ENCODE data around the gene NELFA. TPM values are rescaled to one million over a fixed set of nuclear protein-coding genes. Genes with fewer than 3 reads are reported as not detected.

Gene NELFA
- total RNA-seq, 4 donors from 2014 or later, result 22.0 to 80.4 (median 31.8) TPM

GRCh38 chr4:1970926-1971325 is 37.8 kb downstream of the NELFA start:
- in situ Hi-C loops (cut with MboI; ENCODE audit: low pct_ligation_motif_present in 1 of 4, low pct_unique_long_range_greater_than_20kb in 1 of 4, low sequenced_read_pairs in 3 of 4) (loop anchor here in 1 of 4 donors (25.0 kb wide), 1 partner anchor 216 kb away; no protein-coding TSS in a partner anchor), intact Hi-C loops (cut with DNase I; ENCODE audit: low total_unique reads) (no loop called here)
- TF ChIP-seq POLR2AphosphoS5 (IDR thresholded peaks at IDR 0.05), result no peak
- no peak for TF ChIP-seq POLR2A (IDR thresholded peaks at IDR 0.05)
- no peak for TF ChIP-seq CTCF (IDR thresholded peaks at IDR 0.05)
- Histone ChIP-seq H3K9me3 (no peaks in the 10 kb centered on the region), H3K4me3 (no peak overlapping the region), H3K4me1 (no peaks in the 10 kb centered on the region), H3K27me3 (no peaks in the 10 kb centered on the region), H3K36me3 (peaks cover 0 to 19% (median 7%) of the 10 kb centered on the region in 4 donors), H3K27ac (no peak overlapping the region)
- DNase-seq, result no peak
- 90 to 95% methylated on average over 6 of the region's 6 CpGs for WGBS, 2 donors (ENCODE audit: low coverage in 1 of 2)

- H3K4me3 ChIP-seq, result no peak overlapping the region
- no peak for DNase-seq
- intact Hi-C loops (cut with DNase I; ENCODE audit: low total_unique reads) (no loop called here), in situ Hi-C loops (cut with MboI; ENCODE audit: low pct_ligation_motif_present in 1 of 4, low pct_unique_long_range_greater_than_20kb in 1 of 4, low sequenced_read_pairs in 3 of 4) (loop anchor here in 1 of 4 donors (25.0 kb wide), 1 partner anchor 217 kb away; no protein-coding TSS in a partner anchor)
- no peaks in the 10 kb centered on the region for H3K4me1 ChIP-seq
- no peaks in the 10 kb centered on the region for H3K9me3 ChIP-seq
- H3K27ac ChIP-seq, result no peak overlapping the region
- peaks cover 0 to 15% (median 5%) of the 10 kb centered on the region in 4 donors for H3K36me3 ChIP-seq
- H3K27me3 ChIP-seq, result no peaks in the 10 kb centered on the region
- WGBS, 2 donors (ENCODE audit: low coverage in 1 of 2), result 96% methylated on average over 15 to 17 of the region's 17 CpGs
- TF ChIP-seq POLR2A (IDR thresholded peaks at IDR 0.05) (no peak), POLR2AphosphoS5 (IDR thresholded peaks at IDR 0.05) (no peak), EP300 (IDR thresholded peaks at IDR 0.05; ENCODE audit: low read depth) (no peak), CTCF (IDR thresholded peaks at IDR 0.05) (no peak)
Measured at GRCh38 chr4:1969928-1970723, 38.6 kb downstream of the NELFA start.

- Histone ChIP-seq H3K27ac (no peak overlapping the region), H3K4me1 (no peaks in the 10 kb centered on the region), H3K4me3 (no peak overlapping the region), H3K36me3 (peaks cover 0 to 12% (median 3%) of the 10 kb centered on the region in 4 donors), H3K27me3 (no peaks in the 10 kb centered on the region), H3K9me3 (no peaks in the 10 kb centered on the region)
- 96 to 100% methylated on average over 2 to 7 of the region's 7 CpGs for WGBS, 2 donors (ENCODE audit: low coverage in 1 of 2)
- no peak for DNase-seq
- TF ChIP-seq POLR2AphosphoS5 (IDR thresholded peaks at IDR 0.05) (no peak), POLR2A (IDR thresholded peaks at IDR 0.05) (no peak), CTCF (IDR thresholded peaks at IDR 0.05) (no peak), EP300 (IDR thresholded peaks at IDR 0.05; ENCODE audit: low read depth) (no peak)
- in situ Hi-C loops (cut with MboI; ENCODE audit: low pct_ligation_motif_present in 1 of 4, low pct_unique_long_range_greater_than_20kb in 1 of 4, low sequenced_read_pairs in 3 of 4), result loop anchor here in 1 of 4 donors (25.0 kb wide), 1 partner anchor 219 kb away; no protein-coding TSS in a partner anchor
- intact Hi-C loops (cut with DNase I; ENCODE audit: low total_unique reads), result no loop called here
Measured at GRCh38 chr4:1968686-1969295, 40.0 kb downstream of the NELFA start.

GRCh38 chr4:1967512-1968149 is 41.1 kb downstream of the NELFA start:
- Histone ChIP-seq H3K27ac (no peak overlapping the region), H3K27me3 (no peaks in the 10 kb centered on the region), H3K36me3 (peaks cover 0 to 14% (median 6%) of the 10 kb centered on the region in 4 donors), H3K4me3 (no peak overlapping the region), H3K9me3 (no peaks in the 10 kb centered on the region), H3K4me1 (no peaks in the 10 kb centered on the region)
- intact Hi-C loops (cut with DNase I; ENCODE audit: low total_unique reads) (no loop called here), in situ Hi-C loops (cut with MboI; ENCODE audit: low pct_ligation_motif_present in 1 of 4, low pct_unique_long_range_greater_than_20kb in 1 of 4, low sequenced_read_pairs in 3 of 4) (loop anchor here in 1 of 4 donors (25.0 kb wide), 1 partner anchor 220 kb away; no protein-coding TSS in a partner anchor)
- TF ChIP-seq POLR2AphosphoS5 (IDR thresholded peaks at IDR 0.05), result no peak
- TF ChIP-seq POLR2A (IDR thresholded peaks at IDR 0.05), result no peak
- no peak for TF ChIP-seq CTCF (IDR thresholded peaks at IDR 0.05)
- TF ChIP-seq EP300 (IDR thresholded peaks at IDR 0.05; ENCODE audit: low read depth), result no peak
- 88 to 90% methylated on average over 5 of the region's 5 CpGs for WGBS, 2 donors (ENCODE audit: low coverage in 1 of 2)
- DNase-seq, result no peak

Measured in transverse colon (tissue), 4 donors.